SK-N-MC (cell line): ENCODE measurements around the gene RTN4RL2.

Experiments used
- EZH2 ChIP-seq: fragments of 200-600 bp; sonication (generic); IDR thresholded peaks from one replicate; pipeline ENCODE4 v1.6.1; 2017; ENCODE audit warnings: antibody characterized with exemption
- FOXP2 ChIP-seq: optimal IDR thresholded peaks from 2 replicates; pipeline ENCODE3; 2011; ENCODE audit warnings: mild to moderate bottlenecking, moderate library complexity; ENCODE audit not compliant: insufficient read depth; ENCODE audit errors: extremely low read length, control extremely low read depth
- POLR2AphosphoS5 ChIP-seq: IDR thresholded peaks from 2 replicates; pipeline ENCODE4 v1.6.1; 2012; ENCODE audit warnings: mild to moderate bottlenecking, low read depth, low read length, borderline replicate concordance

DNA sequence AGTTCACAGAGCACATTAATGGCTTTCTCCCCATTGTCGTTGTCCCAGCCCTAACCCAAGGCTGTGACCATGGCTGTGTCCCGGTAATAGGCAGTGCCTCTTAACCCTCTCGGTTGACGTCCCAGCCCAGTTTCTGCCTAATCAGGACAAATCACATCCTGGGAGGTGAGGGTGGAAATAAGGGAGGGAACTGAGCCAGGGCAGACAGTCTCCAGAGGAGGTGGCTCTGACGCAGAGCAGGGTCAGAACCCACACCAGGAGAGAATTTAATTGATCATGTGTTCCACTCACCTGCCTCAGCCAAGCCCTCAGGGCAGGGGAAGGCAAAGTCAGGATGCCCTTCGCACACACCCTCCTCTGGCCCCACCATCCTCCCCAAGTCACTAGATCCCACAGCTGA is 38.2 kb downstream of the RTN4RL2 start:
- TF ChIP-seq POLR2AphosphoS5 = no peak
- TF ChIP-seq EZH2 = no peak
- no peak for TF ChIP-seq FOXP2
